Cardiac muscle cell (in vitro differentiated cells and primary cell): Measurements from ENCODE around the gene CPAMD8. TPM values are rescaled to one million over a fixed set of nuclear protein-coding genes. Genes with fewer than 3 reads are reported as not detected.

Source experiments
- DNase-seq, 2 donors: peaks; one replicate each; pipeline versions ENCODE4 v3.0.0 to v3.0.0-alpha.2; 2010 to 2017; ENCODE audit warnings: low read depth in 1 of 2, low spot score in 1 of 2
- H3K27ac ChIP-seq: fragments of 200-600 bp; sonication (generic); 2 replicates; pipeline ENCODE4 v1.5.1; 2016
- H3K27me3 ChIP-seq: fragments of 200-600 bp; sonication (generic); 2 replicates; pipeline ENCODE4 v1.6.0; 2016; ENCODE audit warnings: control low read depth
- H3K36me3 ChIP-seq: fragments of 200-600 bp; sonication (generic); 2 replicates; pipeline ENCODE4 v1.5.1; 2016; ENCODE audit warnings: control low read depth
- H3K4me1 ChIP-seq: fragments of 200-600 bp; sonication (generic); 2 replicates; pipeline ENCODE4 v1.8.1; 2017; ENCODE audit warnings: low read depth, mild to moderate bottlenecking, mixed run types
- H3K4me3 ChIP-seq: fragments of 200-600 bp; sonication (generic); 2 replicates; pipeline ENCODE4 v1.5.1; 2016; ENCODE audit warnings: mild to moderate bottlenecking
- H3K9me3 ChIP-seq: fragments of 200-600 bp; sonication (generic); 2 replicates; pipeline ENCODE4 v1.5.1; 2017; ENCODE audit warnings: low read depth, mild to moderate bottlenecking, control low read depth
- polyA plus RNA-seq: library from polyadenylated mRNA; unstranded; fragments of >200 nt; fragmentation: Nextera tagmentation; extraction: Ambion mirVana; gene quantifications from 2 replicates; pipeline ENCODE4 v1.2.1, GENCODE V29; 2016
- total RNA-seq: library from RNA; depleted of rRNA; stranded (reverse); fragments of >200 nt; gene quantifications from 2 replicates; pipeline ENCODE4 v1.2.3, GENCODE V29; 2016
- TF ChIP-seq, protein P1 (sequence below): IDR thresholded peaks from 2 replicates; pipeline ENCODE4 v1.5.1; 2012; ENCODE audit warnings: low read depth, mild to moderate bottlenecking, low read length

CPAMD8 gene
- total and polyA plus RNA-seq, 2 experiments from 2014 or later = 18.1 to 53.4 TPM

DNA sequence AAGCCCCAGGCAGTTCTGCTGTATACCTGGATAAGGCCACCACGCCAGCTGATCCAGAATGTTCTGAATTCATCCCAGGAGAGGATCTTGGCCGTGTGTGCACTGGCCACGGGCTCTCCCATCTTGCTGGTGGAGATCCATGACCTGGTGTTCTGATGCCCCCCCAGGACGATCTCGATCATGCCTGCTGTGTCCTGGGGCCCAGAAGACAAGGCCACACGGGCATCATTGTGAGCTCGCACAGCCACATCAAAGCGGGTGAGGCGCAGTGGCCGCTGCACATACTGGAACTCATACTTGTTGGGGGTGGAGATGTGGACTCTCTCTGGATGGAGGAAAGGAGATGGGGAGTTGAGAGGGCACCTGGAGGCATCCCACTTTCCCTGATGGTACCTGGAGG is 97.7 kb downstream of the CPAMD8 start:
- no peak overlapping the region for H3K4me3 ChIP-seq
- TF ChIP-seq, protein P1, sequence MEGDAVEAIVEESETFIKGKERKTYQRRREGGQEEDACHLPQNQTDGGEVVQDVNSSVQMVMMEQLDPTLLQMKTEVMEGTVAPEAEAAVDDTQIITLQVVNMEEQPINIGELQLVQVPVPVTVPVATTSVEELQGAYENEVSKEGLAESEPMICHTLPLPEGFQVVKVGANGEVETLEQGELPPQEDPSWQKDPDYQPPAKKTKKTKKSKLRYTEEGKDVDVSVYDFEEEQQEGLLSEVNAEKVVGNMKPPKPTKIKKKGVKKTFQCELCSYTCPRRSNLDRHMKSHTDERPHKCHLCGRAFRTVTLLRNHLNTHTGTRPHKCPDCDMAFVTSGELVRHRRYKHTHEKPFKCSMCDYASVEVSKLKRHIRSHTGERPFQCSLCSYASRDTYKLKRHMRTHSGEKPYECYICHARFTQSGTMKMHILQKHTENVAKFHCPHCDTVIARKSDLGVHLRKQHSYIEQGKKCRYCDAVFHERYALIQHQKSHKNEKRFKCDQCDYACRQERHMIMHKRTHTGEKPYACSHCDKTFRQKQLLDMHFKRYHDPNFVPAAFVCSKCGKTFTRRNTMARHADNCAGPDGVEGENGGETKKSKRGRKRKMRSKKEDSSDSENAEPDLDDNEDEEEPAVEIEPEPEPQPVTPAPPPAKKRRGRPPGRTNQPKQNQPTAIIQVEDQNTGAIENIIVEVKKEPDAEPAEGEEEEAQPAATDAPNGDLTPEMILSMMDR = no peak
- no peaks in the 10 kb centered on the region for H3K4me1 ChIP-seq
- H3K27me3 ChIP-seq = no peaks in the 10 kb centered on the region
- no peak overlapping the region for H3K27ac ChIP-seq
- DNase-seq = no peak
- no peaks in the 10 kb centered on the region for H3K36me3 ChIP-seq
- H3K9me3 ChIP-seq = no peaks in the 10 kb centered on the region

- TF ChIP-seq, protein P1 = no peak
- no peak for DNase-seq
- Histone ChIP-seq H3K27ac (no peak overlapping the region), H3K27me3 (no peaks in the 10 kb centered on the region), H3K9me3 (no peaks in the 10 kb centered on the region), H3K4me1 (no peaks in the 10 kb centered on the region), H3K36me3 (no peaks in the 10 kb centered on the region), H3K4me3 (no peak overlapping the region)
Measured at GRCh38 chr19:16928351-16928750, 98.3 kb downstream of the CPAMD8 start.

DNA sequence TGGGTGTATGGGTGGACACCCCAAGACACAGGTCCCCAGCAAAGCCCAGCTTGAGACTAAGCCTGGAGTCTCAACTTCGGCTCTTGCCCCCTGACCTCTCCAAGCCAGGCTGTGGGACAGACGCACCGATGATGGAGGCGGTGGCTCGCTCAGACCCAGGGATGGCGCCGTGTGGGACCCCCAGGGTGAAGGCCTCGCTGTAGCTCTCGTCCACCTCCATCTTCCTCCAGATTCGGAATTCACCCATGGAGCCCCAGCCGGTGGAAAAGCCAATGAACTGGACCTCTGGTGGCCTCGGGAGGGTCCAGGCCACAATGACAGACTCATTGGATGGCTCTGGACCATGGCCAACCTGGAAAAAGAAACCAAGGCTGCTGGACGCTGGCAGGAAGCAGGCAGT is 98.7 kb downstream of the CPAMD8 start:
- H3K27ac ChIP-seq = no peak overlapping the region
- no peaks in the 10 kb centered on the region for H3K4me1 ChIP-seq
- H3K36me3 ChIP-seq = no peaks in the 10 kb centered on the region
- no peaks in the 10 kb centered on the region for H3K27me3 ChIP-seq
- no peaks in the 10 kb centered on the region for H3K9me3 ChIP-seq
- no peak overlapping the region for H3K4me3 ChIP-seq
- TF ChIP-seq, protein P1 = no peak
- no peak for DNase-seq

DNA sequence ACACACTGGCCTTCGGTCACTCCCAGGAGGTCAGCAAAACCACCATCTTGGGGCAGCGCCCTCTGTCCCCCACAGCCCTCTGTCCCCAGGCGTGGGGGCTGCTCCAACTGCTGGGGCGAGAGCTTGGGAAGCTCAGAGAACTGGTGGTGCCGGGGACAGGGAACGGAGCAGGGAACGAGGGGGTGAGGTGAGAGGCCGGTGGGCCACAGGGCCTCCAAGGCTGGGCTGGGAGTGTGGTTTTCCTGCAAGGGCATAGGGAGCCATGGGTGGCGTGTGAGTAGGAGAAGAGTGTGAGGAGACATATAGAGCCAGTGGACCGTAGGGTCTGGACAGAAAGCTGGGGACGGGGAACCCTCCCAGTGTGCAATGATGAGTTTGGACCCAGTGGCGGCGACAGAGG is 103.7 kb downstream of the CPAMD8 start:
- H3K27ac ChIP-seq = no peak overlapping the region
- H3K9me3 ChIP-seq = no peaks in the 10 kb centered on the region
- H3K27me3 ChIP-seq = no peaks in the 10 kb centered on the region
- no peaks in the 10 kb centered on the region for H3K4me1 ChIP-seq
- DNase-seq = no peak
- no peaks in the 10 kb centered on the region for H3K36me3 ChIP-seq
- TF ChIP-seq, protein P1 = no peak
- no peak overlapping the region for H3K4me3 ChIP-seq

DNA sequence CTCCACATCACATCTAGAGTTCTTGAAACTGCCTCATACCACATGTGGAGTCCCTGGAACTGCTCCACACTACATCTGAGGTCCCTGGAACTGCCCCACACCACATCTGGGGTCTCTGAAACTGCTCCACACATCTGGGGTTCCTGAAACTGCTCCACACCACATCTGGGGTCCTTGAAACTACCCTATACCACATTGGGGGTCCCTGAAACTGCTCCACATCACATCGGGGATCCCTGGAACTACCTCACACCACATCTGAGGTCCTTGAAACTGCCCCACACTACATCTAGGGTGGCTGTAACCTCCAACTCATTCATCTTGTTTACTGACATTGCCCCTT is 104.0 kb downstream of the CPAMD8 start:
- Histone ChIP-seq H3K4me1 (no peaks in the 10 kb centered on the region), H3K27me3 (no peaks in the 10 kb centered on the region), H3K4me3 (no peak overlapping the region), H3K36me3 (no peaks in the 10 kb centered on the region), H3K27ac (no peak overlapping the region), H3K9me3 (no peaks in the 10 kb centered on the region)
- no peak for DNase-seq
- TF ChIP-seq, protein P1 = no peak
